RWPE2 (cell line): ENCODE data around the gene TPSD1.
A peak's percentile ranks its signal among the peaks of the same experiment; 100 is the strongest.
"Not testable (repeated sequence)": the region's sequence is repeated elsewhere in the genome, so short reads cannot be mapped to it uniquely, and the experiment has no call there.

Source experiments
- ATAC-seq: fragments of 200-7000 bp; cut with Tn5 transposase; 3 replicates; pipeline ENCODE4 v1.9.1; 2021; ENCODE audit warnings: low read depth
- DNase-seq: peaks from one replicate; pipeline ENCODE4 v3.0.0-alpha.2; 2020; ENCODE audit warnings: low spot score
- H3K27ac ChIP-seq: fragments of 450-650 bp; 2 replicates; pipeline ENCODE4 v1.5.1; 2017; ENCODE audit warnings: mild to moderate bottlenecking; ENCODE audit not compliant: poor library complexity, severe bottlenecking
- H3K27me3 ChIP-seq: fragments of 250-450 bp; sonication (Bioruptor Pico); 2 replicates; pipeline ENCODE4 v1.5.1; 2021; ENCODE audit warnings: mild to moderate bottlenecking, moderate library complexity; ENCODE audit not compliant: insufficient read depth, poor library complexity, severe bottlenecking
- H3K36me3 ChIP-seq: fragments of 250-450 bp; sonication (Bioruptor Pico); 2 replicates; pipeline ENCODE4 v1.5.1; 2020; ENCODE audit warnings: low read depth, mild to moderate bottlenecking, moderate library complexity
- H3K4me1 ChIP-seq: fragments of 250-450 bp; sonication (Bioruptor Pico); 2 replicates; pipeline ENCODE4 v1.5.1; 2021; ENCODE audit warnings: mild to moderate bottlenecking, moderate library complexity; ENCODE audit not compliant: insufficient read depth, poor library complexity, severe bottlenecking
- H3K4me3 ChIP-seq: fragments of 250-450 bp; sonication (Bioruptor Pico); 2 replicates; pipeline ENCODE4 v1.5.1; 2021; ENCODE audit warnings: mild to moderate bottlenecking, moderate library complexity; ENCODE audit not compliant: severe bottlenecking
- H3K9me3 ChIP-seq: fragments of 250-450 bp; sonication (Bioruptor Pico); 2 replicates; pipeline ENCODE4 v1.5.1; 2021; ENCODE audit warnings: mild to moderate bottlenecking, moderate library complexity; ENCODE audit not compliant: severe bottlenecking
- TF ChIP-seq, protein P1 (sequence below): fragments of 450-650 bp; IDR thresholded peaks from one replicate; pipeline ENCODE4 v1.5.1; 2017; ENCODE audit warnings: mild to moderate bottlenecking, moderate library complexity; ENCODE audit not compliant: poor library complexity, severe bottlenecking

The TPSD1 gene

DNA sequence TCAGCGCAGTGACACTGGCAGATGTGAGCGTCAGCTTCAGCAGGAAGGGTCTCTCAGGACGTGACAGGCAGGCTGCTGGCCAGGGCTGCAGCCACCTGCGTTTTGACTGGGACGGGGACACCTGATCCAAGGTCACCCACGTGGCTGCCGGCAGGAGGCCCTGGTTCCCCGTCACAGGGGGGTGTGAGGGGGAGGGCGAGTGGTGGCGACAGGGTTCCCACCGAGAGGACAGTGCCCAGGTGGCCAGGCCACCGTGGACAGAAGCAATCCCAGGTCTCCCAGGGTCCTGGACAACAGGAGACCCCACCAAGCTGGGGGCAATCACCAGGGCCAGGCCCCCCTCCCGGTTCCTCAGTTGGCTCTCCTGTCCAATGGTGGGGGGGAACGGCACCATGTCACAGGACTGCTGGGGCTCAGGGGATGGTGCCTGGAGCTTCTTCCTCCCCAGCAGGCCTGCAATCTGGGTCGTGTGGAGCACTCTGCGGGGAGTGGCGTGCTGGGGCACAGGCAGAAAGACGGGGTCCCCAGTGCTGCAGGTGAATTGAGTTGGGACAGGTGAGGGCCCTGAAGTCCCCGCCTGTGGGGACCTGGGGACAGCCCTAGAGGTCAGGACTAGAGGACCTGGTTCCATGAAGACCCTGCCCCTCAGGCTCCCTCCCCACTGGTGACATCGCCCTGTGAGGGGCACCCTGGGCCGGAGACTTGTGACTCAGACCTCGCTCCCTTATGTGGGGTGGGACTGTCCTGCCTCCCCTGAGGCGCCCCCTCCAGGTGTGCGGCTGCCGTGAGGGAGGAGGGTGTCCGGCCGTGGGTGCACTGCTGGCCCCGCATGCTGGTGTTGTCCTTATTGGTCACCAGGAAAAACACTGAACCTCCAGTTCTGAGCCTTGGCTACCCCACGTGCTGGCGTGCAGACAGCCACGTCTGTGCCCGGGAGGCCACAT is 11.7 kb upstream of the TPSD1 start:
- H3K27ac ChIP-seq, H3K36me3 ChIP-seq, H3K9me3 ChIP-seq, H3K4me3 ChIP-seq, H3K4me1 ChIP-seq, ATAC-seq: not testable (repeated sequence)
- H3K27me3 ChIP-seq: peaks cover 21% of the 10 kb centered on the region
- peak; percentile 73 for DNase-seq

DNA sequence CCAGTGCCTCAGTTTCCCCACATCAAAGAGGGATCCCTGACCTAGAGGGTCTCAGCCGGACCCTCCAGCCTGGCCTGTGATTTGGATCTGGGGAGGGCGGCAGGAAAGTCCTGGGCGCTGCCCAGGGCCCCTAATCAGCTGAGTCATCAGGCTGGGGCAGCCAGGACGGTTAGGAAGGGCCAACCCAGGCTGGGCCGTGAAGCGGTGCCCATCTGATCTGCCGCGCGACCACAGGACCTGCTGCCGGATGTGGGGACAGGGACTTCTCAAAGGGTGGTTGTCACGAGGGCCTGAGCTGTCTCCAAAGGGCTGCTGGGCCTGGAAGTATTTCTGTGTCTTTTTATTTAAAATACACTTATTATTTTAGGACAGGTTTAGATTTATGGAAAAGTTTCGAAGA is 11.0 kb upstream of the TPSD1 start:
- Histone ChIP-seq H3K4me1 (no peaks in the 10 kb centered on the region), H3K27ac (no peak overlapping the region), H3K4me3 (no peak overlapping the region), H3K9me3 (no peaks in the 10 kb centered on the region), H3K36me3 (no peaks in the 10 kb centered on the region), H3K27me3 (peaks cover 21% of the 10 kb centered on the region)
- peak; percentile 54 for DNase-seq
- TF ChIP-seq, protein P1, sequence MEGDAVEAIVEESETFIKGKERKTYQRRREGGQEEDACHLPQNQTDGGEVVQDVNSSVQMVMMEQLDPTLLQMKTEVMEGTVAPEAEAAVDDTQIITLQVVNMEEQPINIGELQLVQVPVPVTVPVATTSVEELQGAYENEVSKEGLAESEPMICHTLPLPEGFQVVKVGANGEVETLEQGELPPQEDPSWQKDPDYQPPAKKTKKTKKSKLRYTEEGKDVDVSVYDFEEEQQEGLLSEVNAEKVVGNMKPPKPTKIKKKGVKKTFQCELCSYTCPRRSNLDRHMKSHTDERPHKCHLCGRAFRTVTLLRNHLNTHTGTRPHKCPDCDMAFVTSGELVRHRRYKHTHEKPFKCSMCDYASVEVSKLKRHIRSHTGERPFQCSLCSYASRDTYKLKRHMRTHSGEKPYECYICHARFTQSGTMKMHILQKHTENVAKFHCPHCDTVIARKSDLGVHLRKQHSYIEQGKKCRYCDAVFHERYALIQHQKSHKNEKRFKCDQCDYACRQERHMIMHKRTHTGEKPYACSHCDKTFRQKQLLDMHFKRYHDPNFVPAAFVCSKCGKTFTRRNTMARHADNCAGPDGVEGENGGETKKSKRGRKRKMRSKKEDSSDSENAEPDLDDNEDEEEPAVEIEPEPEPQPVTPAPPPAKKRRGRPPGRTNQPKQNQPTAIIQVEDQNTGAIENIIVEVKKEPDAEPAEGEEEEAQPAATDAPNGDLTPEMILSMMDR: no peak
- ATAC-seq: no peak

DNA sequence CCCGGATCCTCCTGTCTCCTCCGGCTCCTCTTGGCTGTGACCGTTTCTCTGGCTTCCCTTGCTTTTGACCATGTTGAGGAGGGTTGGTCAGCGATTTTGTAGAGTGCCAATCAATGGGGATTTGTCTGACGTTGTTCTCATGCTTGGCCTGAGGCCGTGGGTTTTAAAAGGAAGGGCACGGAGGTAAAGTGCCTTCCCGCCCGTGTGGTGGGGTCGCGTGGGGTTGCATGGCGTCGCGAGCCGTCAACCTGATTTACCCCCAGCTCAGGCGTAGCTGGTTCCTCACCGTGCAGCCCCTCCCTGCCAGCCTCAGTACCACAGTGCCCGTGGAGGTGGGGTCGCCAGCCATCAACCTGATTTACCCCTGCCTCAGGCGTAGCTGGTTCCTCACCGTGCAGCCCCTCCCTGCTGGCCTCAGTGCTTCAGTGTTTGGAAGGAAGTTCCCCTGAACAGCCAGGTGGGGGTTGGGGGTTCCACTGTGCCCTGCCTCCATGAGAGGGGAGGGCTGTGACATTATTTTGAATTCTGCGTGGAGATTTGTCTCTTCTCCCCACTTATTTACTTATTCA is 10.3 kb upstream of the TPSD1 start:
- Histone ChIP-seq H3K27me3 (peaks cover 21% of the 10 kb centered on the region), H3K9me3 (no peaks in the 10 kb centered on the region), H3K36me3 (no peaks in the 10 kb centered on the region), H3K4me3 (no peak overlapping the region), H3K27ac (no peak overlapping the region), H3K4me1 (no peaks in the 10 kb centered on the region)
- TF ChIP-seq, protein P1: no peak
- DNase-seq: peak; percentile 59
- no peak for ATAC-seq

DNA sequence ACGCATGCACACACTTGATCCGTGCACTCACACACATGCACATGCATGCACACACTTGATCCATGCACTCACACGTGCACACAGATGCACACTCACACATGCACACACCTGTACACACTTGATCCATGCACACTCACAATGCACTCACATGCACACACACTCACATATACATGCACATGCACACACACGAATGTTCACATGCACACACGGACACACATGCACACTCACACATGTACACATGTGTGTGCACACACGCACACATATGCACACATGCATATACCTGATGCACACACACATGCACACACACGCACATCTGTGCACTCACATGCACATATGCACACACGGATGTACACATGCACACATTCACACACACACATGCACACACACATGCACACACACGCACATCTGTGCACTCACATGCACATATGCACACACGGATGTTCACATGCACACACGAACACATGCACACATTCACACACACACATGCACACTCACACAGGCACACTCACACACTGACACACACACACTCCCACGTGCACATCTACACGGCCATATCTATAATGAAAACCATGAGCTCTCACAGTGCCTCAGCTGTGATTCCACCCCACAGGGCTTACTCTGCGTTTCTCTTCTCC is 7.8 kb upstream of the TPSD1 start:
- not testable (repeated sequence) for H3K4me1 ChIP-seq, H3K4me3 ChIP-seq, H3K9me3 ChIP-seq, ATAC-seq, H3K27ac ChIP-seq, H3K36me3 ChIP-seq
- peaks cover 21% of the 10 kb centered on the region for H3K27me3 ChIP-seq
- DNase-seq: peak; percentile 12

DNA sequence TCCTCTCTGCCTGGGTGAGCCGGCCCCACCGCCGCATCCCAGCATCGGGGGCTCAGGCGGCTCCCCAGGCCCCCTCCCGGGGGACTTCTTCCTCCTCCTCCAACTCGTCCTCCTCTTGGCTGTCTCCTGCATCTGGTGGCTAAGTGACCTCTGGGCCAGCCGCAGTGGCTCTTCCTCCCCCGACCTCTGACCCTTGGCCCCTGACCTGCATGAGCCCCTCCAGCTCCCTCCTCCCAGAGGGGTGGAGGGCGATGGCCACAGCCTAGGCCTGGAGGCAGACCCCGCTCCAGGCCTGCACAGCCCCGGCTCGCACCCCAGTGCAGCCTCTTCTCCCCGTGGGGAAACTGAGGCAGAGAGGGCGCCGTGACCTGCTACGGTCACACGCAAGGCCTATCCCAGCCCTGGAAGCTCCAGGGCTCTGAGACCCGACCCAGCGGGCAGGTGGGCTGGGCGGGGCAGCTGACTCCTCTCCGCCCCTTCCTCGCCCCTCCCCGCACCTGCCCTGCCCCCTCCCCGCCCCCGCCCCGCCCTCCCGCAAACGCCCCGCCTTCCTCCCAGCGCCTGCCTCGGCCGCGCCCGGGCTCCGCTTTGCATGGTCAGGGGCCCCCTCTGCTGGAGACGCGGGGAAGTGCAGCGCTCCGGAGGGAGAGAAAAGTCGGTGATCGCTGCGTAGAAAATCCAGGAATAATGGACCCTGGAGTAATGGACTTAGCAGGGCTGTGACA is 6.7 kb upstream of the TPSD1 start:
- not testable (repeated sequence) for H3K27ac ChIP-seq, H3K36me3 ChIP-seq, H3K4me3 ChIP-seq, H3K4me1 ChIP-seq, H3K9me3 ChIP-seq
- peak; percentile 21 for DNase-seq
- peak; percentile 55; the same call in 2 of the 3 replicates for ATAC-seq
- H3K27me3 ChIP-seq: peaks cover 21% of the 10 kb centered on the region

DNA sequence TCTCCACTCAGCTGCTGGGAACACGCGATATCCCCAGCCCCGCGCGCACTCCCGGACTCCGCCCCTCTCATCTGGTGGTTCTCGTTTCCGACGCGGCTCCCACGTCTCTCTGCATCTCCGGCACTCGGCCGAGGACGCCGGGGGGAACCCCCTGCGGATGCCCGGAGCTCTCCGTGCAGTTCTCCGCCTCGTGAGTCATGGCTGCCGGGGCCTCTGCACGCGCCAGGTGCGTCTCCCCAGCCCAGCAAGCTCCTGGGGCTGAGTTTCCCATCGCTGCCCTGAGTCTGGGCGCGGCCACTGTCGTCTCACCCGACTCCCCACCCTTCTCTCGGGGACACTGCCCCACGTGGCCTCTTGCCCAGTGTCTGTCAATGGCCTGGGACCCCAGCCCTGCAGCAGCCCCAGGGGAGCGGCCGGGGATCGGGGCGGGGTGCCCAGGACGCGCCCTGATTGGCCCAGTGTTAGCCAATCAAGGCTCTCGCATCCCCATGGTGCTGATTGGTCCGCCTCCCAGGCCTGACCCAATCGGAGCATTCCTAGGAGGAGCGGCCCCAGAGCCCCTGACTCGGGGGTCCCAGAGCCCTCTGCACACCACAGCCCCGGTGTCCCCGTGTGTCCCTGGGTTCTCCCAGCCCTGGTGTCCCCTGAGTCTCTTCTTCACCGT is 2.0 kb upstream of the TPSD1 start:
- not testable (repeated sequence) for DNase-seq, H3K9me3 ChIP-seq, H3K4me3 ChIP-seq, H3K27ac ChIP-seq, H3K4me1 ChIP-seq, H3K27me3 ChIP-seq, H3K36me3 ChIP-seq
- peak; percentile 22; the same call in 1 of the 3 replicates for ATAC-seq

DNA sequence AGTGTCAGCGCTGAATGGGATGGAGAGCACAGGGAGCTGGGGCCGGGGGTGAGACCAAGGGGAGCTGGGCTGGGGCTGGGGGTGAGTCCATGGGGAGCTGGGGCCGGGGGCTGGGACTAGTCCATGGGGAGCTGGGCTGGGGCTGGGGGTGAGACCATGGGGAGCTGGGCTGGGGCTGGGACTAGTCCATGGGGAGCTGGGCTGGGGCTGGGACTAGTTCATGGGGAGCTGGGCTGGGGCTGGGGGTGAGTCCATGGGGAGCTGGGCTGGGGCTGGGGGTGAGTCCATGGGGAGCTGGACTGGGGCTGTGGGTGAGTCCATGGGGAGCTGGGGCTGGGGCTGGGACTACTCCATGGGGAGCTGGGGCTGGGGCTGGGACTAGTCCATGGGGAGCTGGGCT is 1.0 kb upstream of the TPSD1 start:
- ATAC-seq, H3K36me3 ChIP-seq, H3K4me1 ChIP-seq, H3K27ac ChIP-seq, H3K9me3 ChIP-seq, H3K4me3 ChIP-seq: not testable (repeated sequence)
- H3K27me3 ChIP-seq: peaks cover 11% of the 10 kb centered on the region
- peak; percentile 57 for DNase-seq

DNA sequence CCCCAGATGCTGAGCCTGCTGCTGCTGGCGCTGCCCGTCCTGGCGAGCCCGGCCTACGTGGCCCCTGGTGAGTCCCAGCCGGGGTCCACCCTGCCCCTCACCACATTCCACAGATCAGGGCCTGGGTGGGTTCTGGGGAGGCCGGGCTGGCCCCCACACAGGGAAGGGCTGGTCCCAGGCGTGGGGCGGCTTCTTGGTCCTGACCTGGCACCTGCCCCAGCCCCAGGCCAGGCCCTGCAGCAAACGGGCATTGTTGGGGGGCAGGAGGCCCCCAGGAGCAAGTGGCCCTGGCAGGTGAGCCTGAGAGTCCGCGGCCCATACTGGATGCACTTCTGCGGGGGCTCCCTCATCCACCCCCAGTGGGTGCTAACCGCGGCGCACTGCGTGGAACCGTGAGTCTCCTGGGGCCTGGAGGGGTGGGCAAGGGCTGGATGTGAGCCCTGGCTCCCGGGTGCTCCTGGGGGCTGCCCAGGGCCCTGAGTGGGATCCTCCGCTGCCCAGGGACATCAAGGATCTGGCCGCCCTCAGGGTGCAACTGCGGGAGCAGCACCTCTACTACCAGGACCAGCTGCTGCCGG is 516 bp downstream of the TPSD1 start:
- not testable (repeated sequence) for ATAC-seq, H3K4me3 ChIP-seq
- peaks cover 23% of the 10 kb centered on the region for H3K27me3 ChIP-seq

More for the DNA sequence above, 516 bp downstream of the TPSD1 start:
- H3K36me3 ChIP-seq, H3K27ac ChIP-seq, H3K9me3 ChIP-seq, H3K4me1 ChIP-seq: not testable (repeated sequence)
- DNase-seq: peak; percentile 54
